ENCODE results near the gene CORIN. TPM values are rescaled to one million over a fixed set of nuclear protein-coding genes. Genes with fewer than 3 reads are reported as not detected.
A peak's percentile ranks its signal among the peaks of the same experiment; 100 is the strongest.
"Not testable (repeated sequence)": the region's sequence is repeated elsewhere in the genome, so short reads cannot be mapped to it uniquely, and the experiment has no call there.

Gene CORIN
- total and polyA plus RNA-seq, 2 donors = 0.24 to 0.78 TPM

- Histone ChIP-seq H3K4me3 (ENCODE audit: low read length in 2 of 2) (no peak overlapping the region), H3K9me3 (ENCODE audit: control insufficient read depth in 2 of 2, insufficient read depth in 1 of 2, low read length in 1 of 2) (no peaks in the 10 kb centered on the region), H3K36me3 (ENCODE audit: control insufficient read depth in 2 of 2, insufficient read depth in 2 of 2, low read length in 1 of 2) (no peaks in the 10 kb centered on the region), H3K27ac (ENCODE audit: low read depth in 1 of 2, low read length in 1 of 2) (no peak overlapping the region), H3K27me3 (ENCODE audit: control insufficient read depth in 2 of 2, insufficient read depth in 1 of 2, low read length in 1 of 2) (no peaks in the 10 kb centered on the region), H3K4me1 (ENCODE audit: control insufficient read depth in 2 of 2, insufficient read depth in 2 of 2, low read length in 2 of 2) (no peaks in the 10 kb centered on the region)
- DNase-seq (ENCODE audit: low read depth in 6 of 9, low spot score in 9 of 9) = no peak
These were observed 267.1 kb downstream of the CORIN start for GRCh38 chr4:47570816-47571215.

- WGBS = 100% methylated on average over 1 of the region's 1 CpG
- no peak overlapping the region for H3K27ac ChIP-seq (ENCODE audit: low read depth in 1 of 2, low read length in 1 of 2)
- no peaks in the 10 kb centered on the region for H3K27me3 ChIP-seq (ENCODE audit: control insufficient read depth in 2 of 2, insufficient read depth in 1 of 2, low read length in 1 of 2)
- DNase-seq (ENCODE audit: low read depth in 6 of 9, low spot score in 9 of 9) = no peak
- H3K36me3 ChIP-seq (ENCODE audit: control insufficient read depth in 2 of 2, insufficient read depth in 2 of 2, low read length in 1 of 2) = no peaks in the 10 kb centered on the region
- no peaks in the 10 kb centered on the region for H3K9me3 ChIP-seq (ENCODE audit: control insufficient read depth in 2 of 2, insufficient read depth in 1 of 2, low read length in 1 of 2)
- no peak overlapping the region for H3K4me3 ChIP-seq (ENCODE audit: low read length in 2 of 2)
- no peaks in the 10 kb centered on the region for H3K4me1 ChIP-seq (ENCODE audit: control insufficient read depth in 2 of 2, insufficient read depth in 2 of 2, low read length in 2 of 2)
These were observed 270.4 kb downstream of the CORIN start for GRCh38 chr4:47567511-47567910.

DNA sequence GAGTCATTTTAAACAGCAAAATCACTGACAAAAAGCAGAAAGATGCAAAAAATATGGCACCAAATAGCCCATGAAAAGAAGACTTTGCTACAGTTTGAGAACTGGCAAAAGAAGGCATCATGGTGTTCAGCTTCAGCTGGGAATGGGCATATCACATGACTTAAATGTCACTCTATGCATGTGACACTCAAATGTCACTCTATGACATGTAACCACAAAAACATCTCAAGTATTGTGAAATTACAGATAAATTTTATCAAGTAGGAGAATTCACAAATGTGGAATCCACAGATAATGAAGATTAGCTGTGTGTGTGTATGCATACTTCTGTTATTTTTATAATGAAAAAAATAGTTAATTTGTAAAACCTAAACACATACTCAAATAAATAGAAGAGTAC lies 270.9 kb downstream of the CORIN start:
- no peaks in the 10 kb centered on the region for H3K4me1 ChIP-seq (ENCODE audit: control insufficient read depth in 2 of 2, insufficient read depth in 2 of 2, low read length in 2 of 2)

DNA sequence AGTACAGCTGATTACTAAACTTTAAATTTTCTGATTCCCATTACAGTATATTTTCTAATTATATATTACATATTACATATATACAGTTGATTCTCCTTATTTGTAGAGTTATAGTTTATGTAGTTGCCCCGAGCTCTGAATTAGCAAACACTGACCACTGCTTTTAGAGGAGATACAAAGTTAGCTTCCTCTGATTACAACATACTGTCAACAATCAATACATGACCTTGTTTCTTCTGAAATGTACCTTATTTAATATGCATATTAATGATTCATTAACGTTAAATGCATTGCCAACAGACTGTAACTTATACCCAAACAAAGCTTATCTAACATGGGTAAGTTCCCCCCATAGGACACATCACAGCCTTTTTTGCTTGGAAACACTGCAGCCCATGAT lies 271.3 kb downstream of the CORIN start:
- H3K27me3 ChIP-seq (ENCODE audit: control insufficient read depth in 2 of 2, insufficient read depth in 1 of 2, low read length in 1 of 2) = no peaks in the 10 kb centered on the region
- H3K27ac ChIP-seq (ENCODE audit: low read depth in 1 of 2, low read length in 1 of 2) = no peak overlapping the region
- H3K4me3 ChIP-seq (ENCODE audit: low read length in 2 of 2) = no peak overlapping the region
- 98% methylated on average over 2 of the region's 2 CpGs for WGBS
- no peak for DNase-seq (ENCODE audit: low read depth in 6 of 9, low spot score in 9 of 9)
- H3K9me3 ChIP-seq (ENCODE audit: control insufficient read depth in 2 of 2, insufficient read depth in 1 of 2, low read length in 1 of 2) = no peaks in the 10 kb centered on the region
- H3K4me1 ChIP-seq (ENCODE audit: control insufficient read depth in 2 of 2, insufficient read depth in 2 of 2, low read length in 2 of 2) = no peaks in the 10 kb centered on the region
- no peaks in the 10 kb centered on the region for H3K36me3 ChIP-seq (ENCODE audit: control insufficient read depth in 2 of 2, insufficient read depth in 2 of 2, low read length in 1 of 2)

More for the DNA sequence above, 270.9 kb downstream of the CORIN start:
- Histone ChIP-seq H3K36me3 (ENCODE audit: control insufficient read depth in 2 of 2, insufficient read depth in 2 of 2, low read length in 1 of 2) (no peaks in the 10 kb centered on the region), H3K27me3 (ENCODE audit: control insufficient read depth in 2 of 2, insufficient read depth in 1 of 2, low read length in 1 of 2) (no peaks in the 10 kb centered on the region), H3K4me3 (ENCODE audit: low read length in 2 of 2) (no peak overlapping the region), H3K9me3 (ENCODE audit: control insufficient read depth in 2 of 2, insufficient read depth in 1 of 2, low read length in 1 of 2) (no peaks in the 10 kb centered on the region), H3K27ac (ENCODE audit: low read depth in 1 of 2, low read length in 1 of 2) (no peak overlapping the region)
- DNase-seq (ENCODE audit: low read depth in 6 of 9, low spot score in 9 of 9) = no peak

DNA sequence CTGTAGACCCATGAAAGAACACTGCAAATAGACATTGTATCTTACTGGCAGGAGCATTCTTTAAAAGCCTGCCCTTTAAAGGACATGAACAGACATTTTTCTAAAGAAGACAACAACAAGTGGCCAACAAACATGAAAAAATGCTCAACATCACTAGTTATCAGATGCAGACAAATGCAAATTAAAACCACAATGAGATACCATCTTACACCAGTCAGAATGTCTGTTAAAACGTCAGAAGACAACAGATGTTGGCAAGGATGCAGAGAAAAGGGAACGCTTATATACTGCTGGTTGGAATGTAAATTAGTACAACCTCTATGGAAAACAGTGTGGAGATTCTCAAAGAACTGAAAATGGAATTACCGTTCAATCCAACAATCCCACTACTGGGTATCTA lies 275.6 kb downstream of the CORIN start:
- Histone ChIP-seq H3K27ac (ENCODE audit: low read depth in 1 of 2, low read length in 1 of 2) (no peak overlapping the region), H3K27me3 (ENCODE audit: control insufficient read depth in 2 of 2, insufficient read depth in 1 of 2, low read length in 1 of 2) (no peaks in the 10 kb centered on the region), H3K4me3 (ENCODE audit: low read length in 2 of 2) (no peak overlapping the region), H3K36me3 (ENCODE audit: control insufficient read depth in 2 of 2, insufficient read depth in 2 of 2, low read length in 1 of 2) (peaks cover 0 to 3% of the 10 kb centered on the region in 2 donors), H3K4me1 (ENCODE audit: control insufficient read depth in 2 of 2, insufficient read depth in 2 of 2, low read length in 2 of 2) (no peaks in the 10 kb centered on the region), H3K9me3 (ENCODE audit: control insufficient read depth in 2 of 2, insufficient read depth in 1 of 2, low read length in 1 of 2) (no peaks in the 10 kb centered on the region)
- peak in 2 of 9 donors; percentile 2 to 31 for DNase-seq (ENCODE audit: low read depth in 6 of 9, low spot score in 9 of 9)
- 38% methylated on average over 3 of the region's 3 CpGs for WGBS

GRCh38 chr4:47561331-47561730 lies 276.5 kb downstream of the CORIN start:
- no peak overlapping the region for H3K27ac ChIP-seq (ENCODE audit: low read depth in 1 of 2, low read length in 1 of 2)
- WGBS = 49% methylated on average over 1 of the region's 1 CpG

GRCh38 chr4:47560682-47561081 lies 277.2 kb downstream of the CORIN start:
- no peaks in the 10 kb centered on the region for H3K27me3 ChIP-seq (ENCODE audit: control insufficient read depth in 2 of 2, insufficient read depth in 1 of 2, low read length in 1 of 2)
- no peaks in the 10 kb centered on the region for H3K9me3 ChIP-seq (ENCODE audit: control insufficient read depth in 2 of 2, insufficient read depth in 1 of 2, low read length in 1 of 2)
- H3K36me3 ChIP-seq (ENCODE audit: control insufficient read depth in 2 of 2, insufficient read depth in 2 of 2, low read length in 1 of 2) = peaks cover 0 to 3% of the 10 kb centered on the region in 2 donors
- DNase-seq (ENCODE audit: low read depth in 6 of 9, low spot score in 9 of 9) = no peak
- H3K4me1 ChIP-seq (ENCODE audit: control insufficient read depth in 2 of 2, insufficient read depth in 2 of 2, low read length in 2 of 2) = no peaks in the 10 kb centered on the region
- WGBS = 97% methylated on average over 1 of the region's 1 CpG
- no peak overlapping the region for H3K27ac ChIP-seq (ENCODE audit: low read depth in 1 of 2, low read length in 1 of 2)
- H3K4me3 ChIP-seq (ENCODE audit: low read length in 2 of 2) = no peak overlapping the region

More at GRCh38 chr4:47561331-47561730, 276.5 kb downstream of the CORIN start:
- no peaks in the 10 kb centered on the region for H3K4me1 ChIP-seq (ENCODE audit: control insufficient read depth in 2 of 2, insufficient read depth in 2 of 2, low read length in 2 of 2)
- no peak overlapping the region for H3K4me3 ChIP-seq (ENCODE audit: low read length in 2 of 2)
- no peak for DNase-seq (ENCODE audit: low read depth in 6 of 9, low spot score in 9 of 9)
- H3K36me3 ChIP-seq (ENCODE audit: control insufficient read depth in 2 of 2, insufficient read depth in 2 of 2, low read length in 1 of 2) = peaks cover 0 to 3% of the 10 kb centered on the region in 2 donors
- H3K27me3 ChIP-seq (ENCODE audit: control insufficient read depth in 2 of 2, insufficient read depth in 1 of 2, low read length in 1 of 2) = no peaks in the 10 kb centered on the region
- H3K9me3 ChIP-seq (ENCODE audit: control insufficient read depth in 2 of 2, insufficient read depth in 1 of 2, low read length in 1 of 2) = no peaks in the 10 kb centered on the region

GRCh38 chr4:47557255-47557654 lies 280.6 kb downstream of the CORIN start:
- no peak for DNase-seq (ENCODE audit: low read depth in 6 of 9, low spot score in 9 of 9)
- Histone ChIP-seq H3K4me1 (ENCODE audit: control insufficient read depth in 2 of 2, insufficient read depth in 2 of 2, low read length in 2 of 2) (no peaks in the 10 kb centered on the region), H3K27me3 (ENCODE audit: control insufficient read depth in 2 of 2, insufficient read depth in 1 of 2, low read length in 1 of 2) (no peaks in the 10 kb centered on the region), H3K9me3 (ENCODE audit: control insufficient read depth in 2 of 2, insufficient read depth in 1 of 2, low read length in 1 of 2) (no peaks in the 10 kb centered on the region), H3K27ac (ENCODE audit: low read depth in 1 of 2, low read length in 1 of 2) (no peak overlapping the region), H3K36me3 (ENCODE audit: control insufficient read depth in 2 of 2, insufficient read depth in 2 of 2, low read length in 1 of 2) (peaks cover 0 to 3% of the 10 kb centered on the region in 2 donors), H3K4me3 (ENCODE audit: low read length in 2 of 2) (no peak overlapping the region)
- WGBS = 97% methylated on average over 2 of the region's 2 CpGs

DNA sequence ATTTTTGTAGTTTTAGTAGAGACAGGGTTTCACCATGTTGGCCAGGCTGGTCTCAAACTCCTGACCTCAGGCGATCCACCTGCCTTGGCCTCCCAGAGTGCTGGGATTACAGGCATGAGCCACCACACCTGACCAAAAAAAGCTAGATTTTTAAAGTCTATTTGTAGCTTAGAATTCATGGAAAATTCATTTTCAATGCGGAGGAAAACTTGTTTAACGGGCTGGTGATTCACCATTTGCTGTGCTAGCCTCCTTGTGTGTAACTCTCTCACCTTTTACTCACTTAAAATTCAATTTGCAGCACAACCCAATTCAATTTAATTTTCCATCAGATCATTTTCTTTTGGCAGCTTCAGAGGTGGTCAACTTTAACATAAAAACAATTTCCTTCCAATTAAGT lies 281.9 kb downstream of the CORIN start:
- not testable (repeated sequence) for H3K9me3 ChIP-seq (ENCODE audit: control insufficient read depth in 2 of 2, insufficient read depth in 1 of 2, low read length in 1 of 2); H3K4me1 ChIP-seq (ENCODE audit: control insufficient read depth in 2 of 2, insufficient read depth in 2 of 2, low read length in 2 of 2); H3K27ac ChIP-seq (ENCODE audit: low read depth in 1 of 2, low read length in 1 of 2); H3K36me3 ChIP-seq (ENCODE audit: control insufficient read depth in 2 of 2, insufficient read depth in 2 of 2, low read length in 1 of 2); H3K27me3 ChIP-seq (ENCODE audit: control insufficient read depth in 2 of 2, insufficient read depth in 1 of 2, low read length in 1 of 2); DNase-seq (ENCODE audit: low read depth in 6 of 9, low spot score in 9 of 9); H3K4me3 ChIP-seq (ENCODE audit: low read length in 2 of 2)
- WGBS = 87% methylated on average over 3 of the region's 3 CpGs

All from thymus (tissue), 11 donors.